ENCODE data around the gene RAPGEF4. TPM values are rescaled to one million over a fixed set of nuclear protein-coding genes. Genes with fewer than 3 reads are reported as not detected.

RAPGEF4 gene
- total RNA-seq, 1 experiment from 2014 or later: 0.62 TPM

DNA sequence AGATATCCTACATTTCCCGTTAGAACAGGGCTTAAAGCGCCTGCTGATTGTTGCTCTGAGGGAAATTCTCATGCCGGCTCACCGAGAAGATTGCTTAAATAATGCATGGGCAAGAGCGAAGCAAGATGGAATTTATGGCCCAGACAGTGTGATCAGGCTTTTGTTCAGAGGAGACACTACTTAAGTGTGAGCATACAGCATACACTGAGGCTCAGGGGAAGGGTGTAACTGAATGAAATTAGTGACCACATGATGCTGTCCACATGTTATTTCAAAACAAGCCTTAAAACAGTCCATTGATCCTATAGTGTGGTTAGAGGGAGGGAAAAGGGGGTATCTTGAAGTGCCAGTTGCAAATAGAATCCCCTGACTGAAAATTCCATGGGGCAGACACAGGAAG is 125.5 kb downstream of the RAPGEF4 start:
- TF ChIP-seq, protein P1, sequence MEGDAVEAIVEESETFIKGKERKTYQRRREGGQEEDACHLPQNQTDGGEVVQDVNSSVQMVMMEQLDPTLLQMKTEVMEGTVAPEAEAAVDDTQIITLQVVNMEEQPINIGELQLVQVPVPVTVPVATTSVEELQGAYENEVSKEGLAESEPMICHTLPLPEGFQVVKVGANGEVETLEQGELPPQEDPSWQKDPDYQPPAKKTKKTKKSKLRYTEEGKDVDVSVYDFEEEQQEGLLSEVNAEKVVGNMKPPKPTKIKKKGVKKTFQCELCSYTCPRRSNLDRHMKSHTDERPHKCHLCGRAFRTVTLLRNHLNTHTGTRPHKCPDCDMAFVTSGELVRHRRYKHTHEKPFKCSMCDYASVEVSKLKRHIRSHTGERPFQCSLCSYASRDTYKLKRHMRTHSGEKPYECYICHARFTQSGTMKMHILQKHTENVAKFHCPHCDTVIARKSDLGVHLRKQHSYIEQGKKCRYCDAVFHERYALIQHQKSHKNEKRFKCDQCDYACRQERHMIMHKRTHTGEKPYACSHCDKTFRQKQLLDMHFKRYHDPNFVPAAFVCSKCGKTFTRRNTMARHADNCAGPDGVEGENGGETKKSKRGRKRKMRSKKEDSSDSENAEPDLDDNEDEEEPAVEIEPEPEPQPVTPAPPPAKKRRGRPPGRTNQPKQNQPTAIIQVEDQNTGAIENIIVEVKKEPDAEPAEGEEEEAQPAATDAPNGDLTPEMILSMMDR (IDR thresholded peaks at IDR 0.05): no peak
- TF ChIP-seq SIN3A (IDR thresholded peaks at IDR 0.05; ENCODE audit: borderline replicate concordance, insufficient read depth, low read depth, low read length) (no peak), TCF7L2 (IDR thresholded peaks at IDR 0.05; ENCODE audit: low read depth, low read length) (no peak)
- TF ChIP-seq, protein P2, sequence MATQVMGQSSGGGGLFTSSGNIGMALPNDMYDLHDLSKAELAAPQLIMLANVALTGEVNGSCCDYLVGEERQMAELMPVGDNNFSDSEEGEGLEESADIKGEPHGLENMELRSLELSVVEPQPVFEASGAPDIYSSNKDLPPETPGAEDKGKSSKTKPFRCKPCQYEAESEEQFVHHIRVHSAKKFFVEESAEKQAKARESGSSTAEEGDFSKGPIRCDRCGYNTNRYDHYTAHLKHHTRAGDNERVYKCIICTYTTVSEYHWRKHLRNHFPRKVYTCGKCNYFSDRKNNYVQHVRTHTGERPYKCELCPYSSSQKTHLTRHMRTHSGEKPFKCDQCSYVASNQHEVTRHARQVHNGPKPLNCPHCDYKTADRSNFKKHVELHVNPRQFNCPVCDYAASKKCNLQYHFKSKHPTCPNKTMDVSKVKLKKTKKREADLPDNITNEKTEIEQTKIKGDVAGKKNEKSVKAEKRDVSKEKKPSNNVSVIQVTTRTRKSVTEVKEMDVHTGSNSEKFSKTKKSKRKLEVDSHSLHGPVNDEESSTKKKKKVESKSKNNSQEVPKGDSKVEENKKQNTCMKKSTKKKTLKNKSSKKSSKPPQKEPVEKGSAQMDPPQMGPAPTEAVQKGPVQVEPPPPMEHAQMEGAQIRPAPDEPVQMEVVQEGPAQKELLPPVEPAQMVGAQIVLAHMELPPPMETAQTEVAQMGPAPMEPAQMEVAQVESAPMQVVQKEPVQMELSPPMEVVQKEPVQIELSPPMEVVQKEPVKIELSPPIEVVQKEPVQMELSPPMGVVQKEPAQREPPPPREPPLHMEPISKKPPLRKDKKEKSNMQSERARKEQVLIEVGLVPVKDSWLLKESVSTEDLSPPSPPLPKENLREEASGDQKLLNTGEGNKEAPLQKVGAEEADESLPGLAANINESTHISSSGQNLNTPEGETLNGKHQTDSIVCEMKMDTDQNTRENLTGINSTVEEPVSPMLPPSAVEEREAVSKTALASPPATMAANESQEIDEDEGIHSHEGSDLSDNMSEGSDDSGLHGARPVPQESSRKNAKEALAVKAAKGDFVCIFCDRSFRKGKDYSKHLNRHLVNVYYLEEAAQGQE (IDR thresholded peaks at IDR 0.05; ENCODE audit: insufficient read depth in 1 of 2, low read depth in 2 of 2, low read length in 1 of 2): no peak
- no peak overlapping the region for H3K27ac ChIP-seq (ENCODE audit: low read length)
- DNase-seq (ENCODE audit: low read depth, low spot score) (no peak), ATAC-seq (no peak)
- no TSS peak for BruUV-seq (replicated peaks)
- H3K4me1 ChIP-seq (ENCODE audit: control insufficient read depth, insufficient read depth, low read length): no peaks in the 10 kb centered on the region
- intact Hi-C loops (cut with micrococcal nuclease; ENCODE audit: unreplicated experiment): no loop called here
- CTCF ChIA-PET: no interaction called here
- in situ Hi-C loops (cut with HindIII; ENCODE audit: low pct_unique_long_range_greater_than_20kb, low sequenced_read_pairs): no loop called here
- no peaks in the 10 kb centered on the region for H3K36me3 ChIP-seq (ENCODE audit: control insufficient read depth, insufficient read depth, low read length)
- no peaks in the 10 kb centered on the region for H3K27me3 ChIP-seq (ENCODE audit: control insufficient read depth, insufficient read depth, low read length)
- no peak overlapping the region for H3K4me3 ChIP-seq (ENCODE audit: low read depth in 2 of 2, low read length in 2 of 2)
- no peaks in the 10 kb centered on the region for H3K9me3 ChIP-seq (ENCODE audit: control insufficient read depth, insufficient read depth, low read depth, low read length)
- POLR2A ChIA-PET: no interaction called here

DNA sequence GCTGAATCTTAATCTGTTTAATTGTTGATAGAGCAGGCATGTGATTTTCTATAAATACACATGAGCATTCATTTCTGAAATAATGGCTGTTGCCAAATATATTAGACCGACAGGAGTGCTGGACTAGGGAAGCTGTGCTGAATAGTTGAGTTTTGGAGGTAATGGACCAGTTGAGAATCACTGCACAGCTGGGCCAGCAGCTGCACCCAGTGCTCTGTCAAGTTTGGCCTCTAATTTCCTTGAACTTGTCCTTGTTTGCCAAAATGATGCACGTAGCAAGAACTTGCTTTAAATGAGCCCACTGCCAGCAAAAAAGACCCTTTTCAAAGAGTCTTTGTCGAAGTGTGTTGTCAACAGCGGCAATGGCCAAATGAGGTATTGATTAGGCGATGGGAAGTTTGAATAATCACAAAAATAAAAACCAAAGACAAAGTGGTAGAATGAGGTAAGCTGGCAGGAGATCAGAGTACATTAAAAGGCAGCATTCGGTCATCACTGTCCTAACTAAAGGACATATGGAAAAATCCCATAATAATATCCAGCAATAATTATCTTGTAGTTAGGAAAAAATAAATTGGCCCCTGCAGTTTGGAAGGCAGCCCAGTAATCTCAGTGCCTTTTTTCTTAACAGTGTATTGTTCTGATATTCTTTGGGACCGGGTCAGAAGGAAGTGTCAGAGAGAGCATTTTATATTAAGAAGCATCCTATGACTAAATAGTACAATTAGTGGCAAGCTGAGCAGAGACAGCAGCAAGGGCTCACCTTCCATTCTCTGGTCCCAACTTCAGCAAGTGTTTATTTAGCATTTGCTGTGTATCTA is 126.2 kb downstream of the RAPGEF4 start:
- in situ Hi-C loops (cut with HindIII; ENCODE audit: low pct_unique_long_range_greater_than_20kb, low sequenced_read_pairs): no loop called here
- no peaks in the 10 kb centered on the region for H3K9me3 ChIP-seq (ENCODE audit: control insufficient read depth, insufficient read depth, low read depth, low read length)
- no TSS peak for BruUV-seq (replicated peaks)
- DNase-seq (ENCODE audit: low read depth, low spot score) (no peak), ATAC-seq (no peak)
- TF ChIP-seq, protein P1 (IDR thresholded peaks at IDR 0.05): no peak
- TF ChIP-seq, protein P2 (IDR thresholded peaks at IDR 0.05; ENCODE audit: insufficient read depth in 1 of 2, low read depth in 2 of 2, low read length in 1 of 2): no peak
- no peak for TF ChIP-seq TCF7L2 (IDR thresholded peaks at IDR 0.05; ENCODE audit: low read depth, low read length)
- no peak for TF ChIP-seq SIN3A (IDR thresholded peaks at IDR 0.05; ENCODE audit: borderline replicate concordance, insufficient read depth, low read depth, low read length)
- TF ChIP-seq POLR2AphosphoS5 (IDR thresholded peaks at IDR 0.05; ENCODE audit: low read depth, low read length): no peak
- ChIA-PET CTCF (no interaction called here), POLR2A (no interaction called here)
- H3K36me3 ChIP-seq (ENCODE audit: control insufficient read depth, insufficient read depth, low read length): no peaks in the 10 kb centered on the region
- no peak overlapping the region for H3K27ac ChIP-seq (ENCODE audit: low read length)
- H3K27me3 ChIP-seq (ENCODE audit: control insufficient read depth, insufficient read depth, low read length): no peaks in the 10 kb centered on the region
- no peaks in the 10 kb centered on the region for H3K4me1 ChIP-seq (ENCODE audit: control insufficient read depth, insufficient read depth, low read length)
- intact Hi-C loops (cut with micrococcal nuclease; ENCODE audit: unreplicated experiment): no loop called here
- H3K4me3 ChIP-seq (ENCODE audit: low read depth in 2 of 2, low read length in 2 of 2): no peak overlapping the region

All from Panc1 (cell line).